GM10847 (cell line): ENCODE results near the gene PLPP4.

Experiments used
- POLR2A ChIP-seq: IDR thresholded peaks from 2 replicates; pipeline ENCODE4 v1.6.1; 2011; ENCODE audit not compliant: insufficient read length; ENCODE audit errors: extremely low read depth

The PLPP4 gene

GRCh38 chr10:120456626-120457430 is at the start of gene PLPP4:
PLPP4 (plus strand) TSS chr10:120457227; CDS start chr10:120457306, 79 bp downstream.
- no peak for TF ChIP-seq POLR2A

DNA sequence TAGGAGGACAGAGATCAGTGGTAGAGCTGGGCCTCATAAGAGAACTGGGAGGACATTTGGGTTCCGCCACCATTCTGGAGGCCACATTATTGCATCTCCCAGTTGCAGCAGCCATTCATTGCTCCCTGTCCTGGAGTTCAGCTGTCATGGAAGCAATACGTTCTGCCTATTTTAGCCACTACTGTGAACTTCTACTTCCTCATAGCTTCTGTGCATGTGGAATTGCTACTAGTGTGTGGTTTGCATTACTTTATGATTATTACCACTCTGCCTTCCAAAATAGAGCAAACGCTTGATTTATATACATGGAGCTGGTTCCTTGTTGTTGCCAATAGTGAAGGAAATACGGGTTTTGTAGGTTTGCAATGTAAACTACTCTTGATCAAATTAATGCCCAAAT is 47.2 kb upstream of the PLPP4 start:
- TF ChIP-seq POLR2A = no peak

GRCh38 chr10:120414946-120415345 is 42.1 kb upstream of the PLPP4 start:
- no peak for TF ChIP-seq POLR2A

DNA sequence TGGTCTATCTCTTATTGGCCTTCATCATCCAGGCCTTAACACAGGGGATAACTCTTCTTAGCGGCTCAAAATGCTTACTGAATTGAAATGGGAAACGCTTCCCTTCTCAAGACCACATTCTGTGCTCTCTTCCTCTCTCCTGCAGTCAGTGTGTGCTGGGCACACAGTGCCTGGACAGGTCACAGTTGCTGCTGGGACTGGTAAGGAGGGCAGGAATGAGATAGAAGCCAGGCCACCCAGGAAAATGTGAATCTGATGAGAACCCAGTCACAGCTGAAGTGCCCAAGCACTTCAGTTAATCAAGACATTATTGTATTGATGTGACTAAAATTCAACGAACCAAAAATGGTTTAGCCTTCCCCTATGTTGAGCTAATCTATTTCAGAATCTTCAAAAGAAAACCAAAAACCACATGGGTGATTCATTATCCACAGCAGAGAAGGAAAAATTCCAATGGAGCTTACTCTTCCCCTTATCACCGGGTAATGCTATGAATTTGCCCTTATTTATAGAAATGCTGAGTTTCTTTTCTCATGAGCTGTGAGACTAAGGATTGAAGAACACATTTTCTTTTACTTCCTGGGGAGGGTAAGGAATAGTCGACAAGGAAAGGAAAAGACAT is 41.2 kb upstream of the PLPP4 start:
- TF ChIP-seq POLR2A = no peak

- no peak for TF ChIP-seq POLR2A
Observed at GRCh38 chr10:120420421-120420820, 36.6 kb upstream of the PLPP4 start.

- no peak for TF ChIP-seq POLR2A
Observed at GRCh38 chr10:120421250-120421649, 35.8 kb upstream of the PLPP4 start.

DNA sequence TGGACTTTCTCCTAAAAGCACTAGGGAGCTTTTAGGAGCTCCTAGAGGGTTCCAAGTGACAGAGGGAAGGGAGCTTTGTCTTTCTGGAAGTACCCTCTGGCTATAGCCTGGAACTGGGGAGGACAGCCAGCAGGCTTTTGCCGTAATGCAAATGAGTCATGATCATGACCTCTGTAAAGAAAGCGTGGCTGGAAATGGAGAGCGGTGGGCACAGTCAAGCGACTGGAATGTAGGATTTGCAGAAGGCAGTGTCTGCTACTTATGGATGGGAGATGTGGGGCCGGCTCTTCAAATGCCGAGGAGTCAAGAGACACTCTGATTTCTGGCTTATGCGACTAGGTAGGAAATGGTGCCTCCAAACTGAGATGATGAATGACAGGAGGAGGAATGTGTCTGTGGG is 34.6 kb upstream of the PLPP4 start:
- no peak for TF ChIP-seq POLR2A

- no peak for TF ChIP-seq POLR2A
Observed at GRCh38 chr10:120423431-120424197, 33.4 kb upstream of the PLPP4 start.

- no peak for TF ChIP-seq POLR2A
Observed at GRCh38 chr10:120424198-120424464, 32.9 kb upstream of the PLPP4 start.

GRCh38 chr10:120426306-120426705 is 30.7 kb upstream of the PLPP4 start:
- no peak for TF ChIP-seq POLR2A

GRCh38 chr10:120428754-120429153 is 28.3 kb upstream of the PLPP4 start:
- TF ChIP-seq POLR2A = no peak

DNA sequence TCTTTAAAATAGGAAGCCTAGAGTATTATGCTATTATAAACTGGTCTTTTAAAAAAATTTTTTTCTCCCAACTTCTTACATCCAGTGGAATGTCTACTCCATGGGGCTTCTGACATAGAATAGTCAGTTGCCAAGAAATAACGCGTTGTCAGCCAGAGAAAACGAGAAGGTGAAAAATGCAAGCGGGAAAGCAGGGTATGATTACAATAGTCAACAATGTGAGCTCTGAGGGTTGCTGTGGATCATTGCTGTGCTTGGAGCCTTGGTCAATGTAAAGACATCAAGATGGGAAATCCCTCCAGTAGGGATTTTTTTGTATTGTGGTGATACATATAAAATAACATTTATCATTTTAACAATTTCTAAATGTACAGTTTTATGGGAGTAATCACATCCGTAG is 27.6 kb upstream of the PLPP4 start:
- no peak for TF ChIP-seq POLR2A

DNA sequence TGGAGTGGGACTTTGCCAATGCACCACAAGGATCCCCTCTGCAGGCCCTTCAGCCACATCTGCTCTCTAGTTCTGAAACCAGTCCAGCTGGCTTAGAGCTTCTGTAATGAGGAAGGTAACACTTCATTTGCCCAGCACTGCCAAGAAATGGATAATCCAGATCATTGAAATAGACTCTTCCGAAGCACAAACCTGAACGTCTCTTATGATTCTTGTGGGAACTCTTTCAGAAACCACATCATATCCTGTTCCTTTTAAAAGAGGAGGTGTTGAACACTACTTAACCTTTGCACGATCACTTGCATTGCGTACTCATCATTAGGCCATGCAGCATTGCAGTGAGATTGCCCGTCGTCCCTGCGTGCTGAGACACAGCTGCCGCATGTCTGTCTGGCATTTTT is 25.8 kb upstream of the PLPP4 start:
- no peak for TF ChIP-seq POLR2A

- no peak for TF ChIP-seq POLR2A
Observed at GRCh38 chr10:120432209-120432608, 24.8 kb upstream of the PLPP4 start.

- TF ChIP-seq POLR2A = no peak
Observed at GRCh38 chr10:120433141-120433540, 23.9 kb upstream of the PLPP4 start.

- TF ChIP-seq POLR2A = no peak
Observed at GRCh38 chr10:120436439-120437112, 20.5 kb upstream of the PLPP4 start.
